PFSK-1 (cell line): ENCODE data around the gene HOXD12.

Experiments
- FOXP2 ChIP-seq: optimal IDR thresholded peaks from 2 replicates; pipeline ENCODE3; 2011; ENCODE audit warnings: borderline replicate concordance, control low read depth, inconsistent platforms; ENCODE audit not compliant: insufficient read depth; ENCODE audit errors: extremely low read length, extremely low read depth
- POLR2AphosphoS5 ChIP-seq: IDR thresholded peaks from 2 replicates; pipeline ENCODE4 v1.6.1; 2012; ENCODE audit warnings: low read depth, mild to moderate bottlenecking, control low read depth, low read length, moderate library complexity
- SIN3A ChIP-seq: IDR thresholded peaks from 2 replicates; pipeline ENCODE4 v1.6.1; 2012; ENCODE audit warnings: mild to moderate bottlenecking, low read length, moderate library complexity, borderline replicate concordance; ENCODE audit not compliant: insufficient read depth
- TAF1 ChIP-seq: IDR thresholded peaks from 2 replicates; pipeline ENCODE4 v1.6.1; 2012; ENCODE audit warnings: low read length, control low read depth, borderline replicate concordance; ENCODE audit not compliant: insufficient read depth
- TF ChIP-seq, protein P1 (sequence below), 2 experiments: IDR thresholded peaks; 2 replicates each; pipeline versions ENCODE4 v1.6.1 to v1.8.0; 2011 to 2012; ENCODE audit warnings: low read depth in 2 of 2, low read length in 2 of 2, control low read depth in 1 of 2, inconsistent platforms in 1 of 2, mild to moderate bottlenecking in 1 of 2, moderate library complexity in 1 of 2; ENCODE audit not compliant: insufficient read depth in 1 of 2

The HOXD12 gene

DNA sequence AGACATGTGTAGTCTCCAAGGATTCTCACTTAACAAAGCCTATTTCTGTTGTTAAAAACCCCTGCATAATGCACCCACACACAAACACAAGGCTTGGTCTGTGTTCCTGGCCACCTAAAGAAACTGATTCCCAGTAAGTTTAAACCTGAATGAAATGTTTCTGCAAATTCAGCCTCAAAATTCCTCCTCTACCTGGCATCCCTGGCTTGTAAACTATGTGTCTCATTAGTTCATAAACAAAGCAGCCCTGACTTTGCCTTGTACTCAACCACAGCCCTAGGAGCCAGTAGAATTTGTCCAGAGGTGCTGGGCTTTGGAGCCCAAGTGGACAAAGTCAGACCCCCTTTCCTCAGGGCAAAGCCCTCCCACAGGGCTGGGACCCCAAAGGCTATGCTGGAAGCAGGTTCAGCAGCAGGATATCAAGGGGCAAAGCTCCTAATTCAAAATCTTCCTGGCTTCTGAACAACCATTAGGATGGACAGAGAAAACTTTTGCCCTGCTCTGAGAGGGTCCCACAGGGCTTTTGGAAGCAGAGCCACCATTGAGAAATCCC, 9.7 kb upstream of the HOXD12 start:
- TF ChIP-seq TAF1 (no peak), FOXP2 (no peak), POLR2AphosphoS5 (no peak), SIN3A (no peak)
- TF ChIP-seq, protein P1, sequence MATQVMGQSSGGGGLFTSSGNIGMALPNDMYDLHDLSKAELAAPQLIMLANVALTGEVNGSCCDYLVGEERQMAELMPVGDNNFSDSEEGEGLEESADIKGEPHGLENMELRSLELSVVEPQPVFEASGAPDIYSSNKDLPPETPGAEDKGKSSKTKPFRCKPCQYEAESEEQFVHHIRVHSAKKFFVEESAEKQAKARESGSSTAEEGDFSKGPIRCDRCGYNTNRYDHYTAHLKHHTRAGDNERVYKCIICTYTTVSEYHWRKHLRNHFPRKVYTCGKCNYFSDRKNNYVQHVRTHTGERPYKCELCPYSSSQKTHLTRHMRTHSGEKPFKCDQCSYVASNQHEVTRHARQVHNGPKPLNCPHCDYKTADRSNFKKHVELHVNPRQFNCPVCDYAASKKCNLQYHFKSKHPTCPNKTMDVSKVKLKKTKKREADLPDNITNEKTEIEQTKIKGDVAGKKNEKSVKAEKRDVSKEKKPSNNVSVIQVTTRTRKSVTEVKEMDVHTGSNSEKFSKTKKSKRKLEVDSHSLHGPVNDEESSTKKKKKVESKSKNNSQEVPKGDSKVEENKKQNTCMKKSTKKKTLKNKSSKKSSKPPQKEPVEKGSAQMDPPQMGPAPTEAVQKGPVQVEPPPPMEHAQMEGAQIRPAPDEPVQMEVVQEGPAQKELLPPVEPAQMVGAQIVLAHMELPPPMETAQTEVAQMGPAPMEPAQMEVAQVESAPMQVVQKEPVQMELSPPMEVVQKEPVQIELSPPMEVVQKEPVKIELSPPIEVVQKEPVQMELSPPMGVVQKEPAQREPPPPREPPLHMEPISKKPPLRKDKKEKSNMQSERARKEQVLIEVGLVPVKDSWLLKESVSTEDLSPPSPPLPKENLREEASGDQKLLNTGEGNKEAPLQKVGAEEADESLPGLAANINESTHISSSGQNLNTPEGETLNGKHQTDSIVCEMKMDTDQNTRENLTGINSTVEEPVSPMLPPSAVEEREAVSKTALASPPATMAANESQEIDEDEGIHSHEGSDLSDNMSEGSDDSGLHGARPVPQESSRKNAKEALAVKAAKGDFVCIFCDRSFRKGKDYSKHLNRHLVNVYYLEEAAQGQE (IDR thresholded peaks at IDR 0.05; ENCODE audit: insufficient read depth in 1 of 2, low read depth in 2 of 2, low read length in 2 of 2) = no peak

DNA sequence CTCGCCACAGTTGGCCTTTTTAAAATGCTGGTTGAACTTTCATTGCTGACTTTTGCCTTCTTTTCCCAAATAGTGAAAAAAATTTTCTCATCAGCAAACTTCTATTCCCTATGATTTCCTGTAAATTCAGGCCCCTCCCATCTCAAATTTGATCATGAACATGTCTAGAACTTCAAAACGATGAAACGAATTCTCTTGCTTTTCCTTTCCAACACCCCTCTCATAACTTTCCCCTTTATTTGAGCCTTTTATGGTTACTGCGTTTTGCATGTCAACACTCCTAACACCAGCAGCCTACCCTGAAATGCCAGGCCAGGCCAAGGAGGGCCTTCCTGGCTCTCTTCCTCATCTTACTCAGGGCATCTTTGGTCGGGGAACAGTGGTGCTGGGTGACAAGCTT, 8.7 kb upstream of the HOXD12 start:
- TF ChIP-seq SIN3A (no peak), POLR2AphosphoS5 (no peak), FOXP2 (no peak), TAF1 (no peak)
- TF ChIP-seq, protein P1 (IDR thresholded peaks at IDR 0.05; ENCODE audit: insufficient read depth in 1 of 2, low read depth in 2 of 2, low read length in 2 of 2) = no peak

DNA sequence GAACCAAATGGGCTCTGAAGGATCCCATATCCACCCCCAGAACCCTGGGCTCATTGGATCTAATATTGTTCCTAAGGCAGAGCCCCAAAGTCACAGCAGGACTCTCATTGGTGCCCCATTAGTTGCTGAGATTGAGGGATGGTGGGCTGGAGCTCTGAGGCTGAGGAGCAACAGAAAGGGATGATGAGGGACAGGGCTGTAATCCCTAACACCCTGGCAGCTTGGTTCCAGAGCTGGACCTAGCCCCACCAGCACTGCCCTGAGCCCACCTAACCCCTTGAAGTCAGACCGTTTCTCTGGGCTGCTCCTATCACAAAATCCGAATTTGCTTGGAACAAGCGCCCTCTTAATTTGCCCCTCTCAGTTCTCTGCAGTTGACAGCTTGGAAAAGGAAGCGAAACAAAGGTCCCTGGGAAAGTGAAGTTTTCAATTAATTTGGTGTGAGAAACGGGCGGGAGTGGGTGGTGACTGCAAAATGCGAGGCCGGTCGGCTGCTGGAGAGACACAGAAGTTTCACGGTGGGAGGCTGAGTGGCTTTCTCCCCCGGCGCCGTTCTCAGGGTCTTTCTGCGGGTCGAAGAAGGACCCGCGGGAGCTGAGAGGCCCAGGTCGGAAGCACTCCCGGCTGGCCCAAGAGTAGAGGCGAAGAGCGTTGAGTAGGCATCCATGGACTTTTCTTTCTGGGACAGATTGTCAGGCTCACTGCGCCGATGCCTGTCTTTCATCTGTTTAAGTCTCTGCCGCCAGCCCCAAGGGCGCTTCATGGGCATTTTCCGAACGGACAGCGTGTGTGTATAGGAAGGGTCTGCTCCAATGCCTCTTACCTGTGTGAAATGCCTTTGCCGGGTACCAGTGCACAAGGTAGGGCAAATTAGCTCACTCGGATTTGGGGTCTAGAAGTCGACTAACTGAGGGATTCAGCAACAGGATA, 8.0 kb upstream of the HOXD12 start:
- no peak for TF ChIP-seq TAF1
- no peak for TF ChIP-seq FOXP2
- TF ChIP-seq, protein P1 (IDR thresholded peaks at IDR 0.05; ENCODE audit: insufficient read depth in 1 of 2, low read depth in 2 of 2, low read length in 2 of 2) = no peak
- no peak for TF ChIP-seq SIN3A

DNA sequence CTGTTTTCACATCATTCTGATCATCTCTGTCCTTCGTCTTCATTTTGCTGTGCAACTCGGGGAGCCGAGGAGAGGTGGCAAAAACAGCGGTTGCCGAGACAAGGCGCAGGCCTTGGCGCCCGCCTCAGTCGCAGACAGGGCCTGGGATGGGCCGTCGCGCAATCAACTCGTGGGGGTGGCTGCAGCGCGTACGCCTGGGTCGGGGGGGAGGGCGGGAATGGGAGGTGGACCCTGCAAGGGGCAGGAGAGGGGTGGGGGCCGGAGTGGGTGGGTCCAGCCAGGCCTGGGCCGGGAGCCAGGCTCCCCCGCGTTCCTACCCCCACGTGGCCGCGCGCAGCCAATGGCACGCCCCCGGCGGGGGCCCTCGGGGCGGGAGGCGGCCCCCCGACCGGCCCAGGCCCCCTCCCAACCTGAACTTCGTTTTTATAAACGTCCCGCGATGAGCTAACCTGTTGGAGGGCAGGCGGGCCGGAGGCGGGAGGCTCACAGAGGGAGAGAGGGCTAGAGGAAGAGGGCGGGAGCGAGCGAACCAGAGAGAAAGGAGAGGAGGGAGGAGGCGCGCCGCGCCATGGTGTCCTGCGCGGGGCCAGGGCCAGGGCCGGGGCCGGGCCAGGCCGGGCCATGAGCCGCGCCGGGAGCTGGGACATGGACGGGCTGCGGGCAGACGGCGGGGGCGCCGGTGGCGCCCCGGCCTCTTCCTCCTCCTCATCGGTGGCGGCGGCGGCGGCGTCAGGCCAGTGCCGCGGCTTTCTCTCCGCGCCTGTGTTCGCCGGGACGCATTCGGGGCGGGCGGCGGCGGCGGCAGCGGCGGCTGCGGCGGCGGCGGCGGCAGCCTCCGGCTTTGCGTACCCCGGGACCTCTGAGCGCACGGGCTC, 7.1 kb upstream of the HOXD12 start, which contains the start of gene HOXD13:
TSS of gene HOXD13 (plus strand) at position 452 of the 875 bp plus-strand sequence. CDS start at position 622, 170 bp downstream.
- TF ChIP-seq, protein P1 (IDR thresholded peaks at IDR 0.05; ENCODE audit: insufficient read depth in 1 of 2, low read depth in 2 of 2, low read length in 2 of 2) = no peak
- no peak for TF ChIP-seq FOXP2
- TF ChIP-seq POLR2AphosphoS5 = no peak
- TF ChIP-seq SIN3A = no peak
- TF ChIP-seq TAF1 = no peak
